Nephron progenitor cell (in vitro differentiated cells): ENCODE results near the gene CDH22.

Experiments
- DNase-seq: peaks from one replicate; pipeline ENCODE4 v3.0.0; 2021
- H3K27ac Mint-ChIP-seq: 2 replicates; pipeline ENCODE4 v1.8.0; 2021; ENCODE audit warnings: mild to moderate bottlenecking, moderate library complexity, mixed read lengths
- H3K27me3 Mint-ChIP-seq: 2 replicates; pipeline ENCODE4 v1.8.0; 2021; ENCODE audit warnings: mild to moderate bottlenecking, low read depth, mixed read lengths; ENCODE audit not compliant: poor library complexity
- H3K36me3 Mint-ChIP-seq: 2 replicates; pipeline ENCODE4 v1.8.0; 2021; ENCODE audit warnings: low read depth, mixed read lengths
- H3K4me1 Mint-ChIP-seq: 2 replicates; pipeline ENCODE4 v1.8.0; 2021; ENCODE audit warnings: mixed read lengths
- H3K4me3 Mint-ChIP-seq: 2 replicates; pipeline ENCODE4 v1.8.0; 2021; ENCODE audit warnings: mild to moderate bottlenecking, moderate library complexity, mixed read lengths
- H3K9me3 Mint-ChIP-seq: 2 replicates; pipeline ENCODE4 v1.8.0; 2021; ENCODE audit warnings: mild to moderate bottlenecking, moderate library complexity, mixed read lengths
- CTCF ChIP-seq: fragments of 200-600 bp; sonication (generic); IDR thresholded peaks from 2 replicates; pipeline ENCODE4 v1.5.0; 2021; ENCODE audit warnings: antibody characterized with exemption

The CDH22 gene

GRCh38 chr20:46194409-46194808 lies 113.9 kb downstream of the CDH22 start:
- Mint-ChIP-seq H3K27ac (no peak overlapping the region), H3K27me3 (peaks cover 26% of the 10 kb centered on the region), H3K4me3 (no peak overlapping the region), H3K4me1 (peaks cover 56% of the 10 kb centered on the region), H3K36me3 (no peaks in the 10 kb centered on the region), H3K9me3 (no peaks in the 10 kb centered on the region)
- no peak for DNase-seq
- TF ChIP-seq CTCF: no peak

- TF ChIP-seq CTCF: no peak
- H3K9me3 Mint-ChIP-seq: no peaks in the 10 kb centered on the region
- peaks cover 25% of the 10 kb centered on the region for H3K27me3 Mint-ChIP-seq
- H3K4me3 Mint-ChIP-seq: peak overlapping the region; percentile 15
- H3K36me3 Mint-ChIP-seq: no peaks in the 10 kb centered on the region
- no peak overlapping the region for H3K27ac Mint-ChIP-seq
- peak; percentile 69 for DNase-seq
- H3K4me1 Mint-ChIP-seq: peaks cover 43% of the 10 kb centered on the region
These were observed 115.8 kb downstream of the CDH22 start for GRCh38 chr20:46192376-46192944.

GRCh38 chr20:46191611-46192010 lies 116.7 kb downstream of the CDH22 start:
- TF ChIP-seq CTCF: no peak
- no peak for DNase-seq
- Mint-ChIP-seq H3K36me3 (no peaks in the 10 kb centered on the region), H3K4me1 (peaks cover 40% of the 10 kb centered on the region), H3K27ac (no peak overlapping the region), H3K9me3 (no peaks in the 10 kb centered on the region), H3K4me3 (no peak overlapping the region), H3K27me3 (peaks cover 25% of the 10 kb centered on the region)

GRCh38 chr20:46191168-46191540 lies 117.1 kb downstream of the CDH22 start:
- Mint-ChIP-seq H3K4me1 (peaks cover 40% of the 10 kb centered on the region), H3K9me3 (no peaks in the 10 kb centered on the region), H3K4me3 (no peak overlapping the region), H3K27me3 (peaks cover 28% of the 10 kb centered on the region), H3K27ac (no peak overlapping the region), H3K36me3 (no peaks in the 10 kb centered on the region)
- DNase-seq: no peak
- no peak for TF ChIP-seq CTCF

- DNase-seq: no peak
- H3K27me3 Mint-ChIP-seq: peaks cover 31% of the 10 kb centered on the region
- H3K27ac Mint-ChIP-seq: peak overlapping the region; percentile 56
- H3K36me3 Mint-ChIP-seq: no peaks in the 10 kb centered on the region
- no peak for TF ChIP-seq CTCF
- no peaks in the 10 kb centered on the region for H3K9me3 Mint-ChIP-seq
- no peak overlapping the region for H3K4me3 Mint-ChIP-seq
- peaks cover 39% of the 10 kb centered on the region for H3K4me1 Mint-ChIP-seq
These were observed 117.7 kb downstream of the CDH22 start for GRCh38 chr20:46190478-46191167.
